ENCODE data around the gene MAPT. TPM values are rescaled to one million over a fixed set of nuclear protein-coding genes. Genes with fewer than 3 reads are reported as not detected.

The MAPT gene
- total RNA-seq, 1 donor from 2014 or later, result 2.9 TPM

- Mint-ChIP-seq H3K4me3 (ENCODE audit: unreplicated experiment) (no peak overlapping the region), H3K9me3 (ENCODE audit: low read depth) (peaks cover 3% of the 10 kb centered on the region), H3K27ac (ENCODE audit: unreplicated experiment) (no peak overlapping the region), H3K36me3 (ENCODE audit: low read depth) (peaks cover 9% of the 10 kb centered on the region), H3K27me3 (ENCODE audit: low read depth) (peaks cover 11% of the 10 kb centered on the region), H3K4me1 (ENCODE audit: low read depth) (no peaks in the 10 kb centered on the region)
- TF ChIP-seq CTCF (IDR thresholded peaks at IDR 0.05), result no peak
- no peak for DNase-seq (ENCODE audit: low spot score)
These were observed 78.2 kb downstream of the MAPT start for GRCh38 chr17:45972531-45972930.

GRCh38 chr17:45973099-45973780 lies 78.9 kb downstream of the MAPT start:
- no peak for TF ChIP-seq CTCF (IDR thresholded peaks at IDR 0.05)
- Mint-ChIP-seq H3K27me3 (ENCODE audit: low read depth) (peaks cover 6% of the 10 kb centered on the region), H3K4me1 (ENCODE audit: low read depth) (no peaks in the 10 kb centered on the region), H3K9me3 (ENCODE audit: low read depth) (peaks cover 3% of the 10 kb centered on the region), H3K4me3 (ENCODE audit: unreplicated experiment) (no peak overlapping the region), H3K27ac (ENCODE audit: unreplicated experiment) (no peak overlapping the region), H3K36me3 (ENCODE audit: low read depth) (peaks cover 7% of the 10 kb centered on the region)
- peak; percentile 44 for DNase-seq (ENCODE audit: low spot score)

DNA sequence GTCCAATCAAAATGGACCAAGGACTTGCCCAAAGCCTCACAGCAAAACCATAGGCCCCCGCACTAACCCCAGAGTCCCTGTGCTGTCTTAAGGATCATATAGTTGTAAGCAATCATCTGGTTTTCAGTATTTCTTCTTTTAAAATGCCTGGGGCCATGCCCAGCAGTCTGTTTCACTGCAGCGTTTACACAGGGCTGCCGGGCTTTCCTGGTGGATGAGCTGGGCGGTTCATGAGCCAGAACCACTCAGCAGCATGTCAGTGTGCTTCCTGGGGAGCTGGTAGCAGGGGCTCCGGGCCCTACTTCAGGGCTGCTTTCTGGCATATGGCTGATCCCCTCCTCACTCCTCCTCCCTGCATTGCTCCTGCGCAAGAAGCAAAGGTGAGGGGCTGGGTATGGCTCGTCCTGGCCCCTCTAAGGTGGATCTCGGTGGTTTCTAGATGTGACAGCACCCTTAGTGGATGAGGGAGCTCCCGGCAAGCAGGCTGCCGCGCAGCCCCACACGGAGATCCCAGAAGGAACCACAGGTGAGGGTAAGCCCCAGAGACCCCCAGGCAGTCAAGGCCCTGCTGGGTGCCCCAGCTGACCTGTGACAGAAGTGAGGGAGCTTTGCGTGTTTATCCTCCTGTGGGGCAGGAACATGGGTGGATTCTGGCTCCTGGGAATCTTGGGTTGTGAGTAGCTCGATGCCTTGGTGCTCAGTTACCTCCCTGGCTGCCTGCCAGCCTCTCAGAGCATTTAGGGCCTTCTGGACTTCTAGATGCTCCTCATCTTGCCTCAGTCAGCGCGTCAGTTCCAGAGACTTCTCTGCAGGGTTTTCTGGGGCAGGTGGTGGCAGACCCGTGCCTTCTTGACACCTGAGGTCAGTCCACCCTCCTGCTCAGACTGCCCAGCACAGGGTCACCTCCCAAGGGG lies 79.8 kb downstream of the MAPT start:
- H3K4me1 Mint-ChIP-seq (ENCODE audit: low read depth), result no peaks in the 10 kb centered on the region
- H3K4me3 Mint-ChIP-seq (ENCODE audit: unreplicated experiment), result no peak overlapping the region
- TF ChIP-seq CTCF (IDR thresholded peaks at IDR 0.05), result no peak
- H3K36me3 Mint-ChIP-seq (ENCODE audit: low read depth), result peaks cover 7% of the 10 kb centered on the region
- DNase-seq (ENCODE audit: low spot score), result peak; percentile 64
- no peak overlapping the region for H3K27ac Mint-ChIP-seq (ENCODE audit: unreplicated experiment)
- peaks cover 4% of the 10 kb centered on the region for H3K27me3 Mint-ChIP-seq (ENCODE audit: low read depth)
- peaks cover 3% of the 10 kb centered on the region for H3K9me3 Mint-ChIP-seq (ENCODE audit: low read depth)

DNA sequence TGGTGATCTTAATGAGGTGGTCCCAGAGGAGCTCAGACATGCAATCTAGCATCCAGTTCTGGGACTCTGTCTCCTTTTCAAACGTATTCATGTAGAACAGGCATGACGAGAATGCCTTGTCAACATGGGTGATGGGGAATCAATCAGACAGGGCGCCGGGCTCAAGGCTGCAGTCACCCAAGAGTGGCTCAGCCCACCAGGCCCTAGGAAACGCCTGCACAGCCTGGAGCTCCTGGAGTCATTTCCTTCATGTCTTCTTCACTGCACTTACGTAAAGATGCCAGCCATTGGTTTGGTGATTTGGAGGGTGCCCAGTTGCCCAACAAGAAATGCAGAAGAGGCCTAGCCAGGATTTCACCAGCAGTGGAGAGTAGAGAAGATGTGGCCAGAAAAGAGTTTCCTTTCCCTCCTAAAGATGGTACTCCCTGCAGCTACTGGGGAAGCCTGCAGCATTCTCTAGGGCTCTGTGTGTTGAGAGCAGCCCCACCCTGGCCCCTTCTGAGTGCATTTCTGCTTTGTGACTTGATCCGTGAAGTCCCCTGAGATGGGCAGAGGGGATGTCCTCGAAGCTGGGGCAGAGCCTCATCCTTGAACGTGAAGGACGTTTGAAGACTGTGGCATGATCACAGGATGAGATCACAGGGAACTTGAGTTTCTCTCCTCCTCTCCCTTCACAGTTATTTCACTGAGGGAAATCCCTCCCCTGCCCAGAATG lies 80.7 kb downstream of the MAPT start:
- H3K27ac Mint-ChIP-seq (ENCODE audit: unreplicated experiment), result no peak overlapping the region
- H3K36me3 Mint-ChIP-seq (ENCODE audit: low read depth), result peaks cover 3% of the 10 kb centered on the region
- H3K4me1 Mint-ChIP-seq (ENCODE audit: low read depth), result no peaks in the 10 kb centered on the region
- H3K9me3 Mint-ChIP-seq (ENCODE audit: low read depth), result peaks cover 3% of the 10 kb centered on the region
- no peaks in the 10 kb centered on the region for H3K27me3 Mint-ChIP-seq (ENCODE audit: low read depth)
- TF ChIP-seq CTCF (IDR thresholded peaks at IDR 0.05), result no peak
- H3K4me3 Mint-ChIP-seq (ENCODE audit: unreplicated experiment), result no peak overlapping the region
- DNase-seq (ENCODE audit: low spot score), result peak; percentile 41

Data from chondrocyte (in vitro differentiated cells).